Esophagus muscularis mucosa (tissue), 4 donors: ENCODE results near the gene RETREG2. TPM values are rescaled to one million over a fixed set of nuclear protein-coding genes. Genes with fewer than 3 reads are reported as not detected.

Experiments
- DNase-seq: peaks from one replicate; pipeline ENCODE4 v3.0.0-alpha.2; 2017; ENCODE audit errors: extremely low spot score
- H3K27ac ChIP-seq, 4 donors: fragments of 200-600 bp; sonication (generic); replicated peaks in 1 of 4; 1 replicate in 3 of 4; 2 replicates in 1 of 4; pipeline ENCODE4 v1.5.1; 2016 to 2019; ENCODE audit warnings: mild to moderate bottlenecking in 1 of 4
- H3K27me3 ChIP-seq, 4 donors: fragments of 200-600 bp; sonication (generic); one replicate each; pipeline versions ENCODE4 v1.5.1 to v1.6.0; 2016 to 2019
- H3K36me3 ChIP-seq, 4 donors: fragments of 200-600 bp; sonication (generic); one replicate each; pipeline ENCODE4 v1.5.1; 2016 to 2019
- H3K4me1 ChIP-seq, 4 donors: fragments of 200-600 bp; sonication (generic); one replicate each; pipeline ENCODE4 v1.5.1; 2016 to 2019
- H3K4me3 ChIP-seq, 4 donors: fragments of 200-600 bp; sonication (generic); 1 replicate in 2 of 4; 2 replicates in 2 of 4; pipeline ENCODE4 v1.5.1; 2016 to 2019; ENCODE audit warnings: mild to moderate bottlenecking in 4 of 4, moderate library complexity in 1 of 4
- H3K9me3 ChIP-seq, 4 donors: fragments of 200-600 bp; sonication (generic); 1 replicate in 3 of 4; 2 replicates in 1 of 4; pipeline ENCODE4 v1.5.1; 2016 to 2019
- CTCF ChIP-seq, 3 experiments: fragments of 200-600 bp in 2 of 3; fragments of 450-650 bp in 1 of 3; sonication (generic) in 2 of 3; IDR thresholded peaks; one replicate each; pipeline ENCODE4 v1.5.1; 2017 to 2019; ENCODE audit warnings: antibody characterized with exemption in 3 of 3, mild to moderate bottlenecking in 2 of 3, moderate library complexity in 1 of 3
- EP300 ChIP-seq: sonication (generic); formaldehyde crosslinking; IDR thresholded peaks from one replicate; pipeline ENCODE4 v1.6.1; 2017; ENCODE audit warnings: antibody characterized with exemption
- POLR2A ChIP-seq: fragments of 450-650 bp; IDR thresholded peaks from one replicate; pipeline ENCODE4 v1.6.1; 2017; ENCODE audit warnings: antibody characterized with exemption, moderate library complexity, mild to moderate bottlenecking, low read depth
- POLR2AphosphoS5 ChIP-seq, 2 donors: sonication (generic); formaldehyde crosslinking; IDR thresholded peaks; one replicate each; pipeline ENCODE4 v1.6.1; 2017; ENCODE audit warnings: antibody characterized with exemption in 2 of 2
- WGBS: methylation state at CpG from one replicate; pipeline ENCODE4 v1.1.5; 2018; 5-methylcytosine and 5-hydroxymethylcytosine counted together
- intact Hi-C: fragments of 100-400 bp; cut with DNase I; formaldehyde crosslinking; loops from one replicate; pipeline ENCODE4 v1.15.1; 2023
- total RNA-seq, 4 donors: library from RNA; depleted of rRNA; stranded (reverse); fragments of >200 nt; gene quantifications; one replicate each; pipeline versions ENCODE4 v1.1.0 to v1.2.1, GENCODE V29; 2016

Gene RETREG2
- total RNA-seq, 4 donors from 2014 or later: 44.0 to 69.3 (median 56.3) TPM

- TF ChIP-seq POLR2AphosphoS5 (IDR thresholded peaks at IDR 0.05): no peak
- TF ChIP-seq POLR2A: no peak
- TF ChIP-seq CTCF (IDR thresholded peaks at IDR 0.05): no peak
- no peak for TF ChIP-seq EP300
- H3K27ac ChIP-seq: no peak overlapping the region
- H3K27me3 ChIP-seq: no peaks in the 10 kb centered on the region
- intact Hi-C loops: no loop called here
- peaks cover 12 to 27% (median 17%) of the 10 kb centered on the region in 4 donors for H3K4me1 ChIP-seq
- WGBS: 67% methylated on average over 4 of the region's 8 CpGs
- H3K36me3 ChIP-seq: peaks cover 49 to 62% (median 54%) of the 10 kb centered on the region in 4 donors
- DNase-seq: peak; percentile 64
- H3K4me3 ChIP-seq: no peak overlapping the region
- H3K9me3 ChIP-seq: no peaks in the 10 kb centered on the region
These were observed 4.5 kb downstream of the RETREG2 start for GRCh38 chr2:219182331-219183150.

GRCh38 chr2:219183151-219183772 is 5.2 kb downstream of the RETREG2 start:
- intact Hi-C loops: no loop called here
- no peaks in the 10 kb centered on the region for H3K27me3 ChIP-seq
- H3K4me1 ChIP-seq: peaks cover 12 to 27% (median 17%) of the 10 kb centered on the region in 4 donors
- WGBS: 94% methylated on average over 6 of the region's 6 CpGs
- no peaks in the 10 kb centered on the region for H3K9me3 ChIP-seq
- no peak overlapping the region for H3K27ac ChIP-seq
- TF ChIP-seq POLR2AphosphoS5 (IDR thresholded peaks at IDR 0.05): no peak
- TF ChIP-seq CTCF (IDR thresholded peaks at IDR 0.05): no peak
- TF ChIP-seq POLR2A: no peak
- TF ChIP-seq EP300: no peak
- peak; percentile 78 for DNase-seq
- H3K4me3 ChIP-seq: no peak overlapping the region
- peaks cover 49 to 62% (median 54%) of the 10 kb centered on the region in 4 donors for H3K36me3 ChIP-seq

GRCh38 chr2:219184121-219184520 is 6.0 kb downstream of the RETREG2 start:
- H3K4me3 ChIP-seq: no peak overlapping the region
- H3K27me3 ChIP-seq: no peaks in the 10 kb centered on the region
- no peak for TF ChIP-seq POLR2AphosphoS5 (IDR thresholded peaks at IDR 0.05)
- TF ChIP-seq POLR2A: no peak
- TF ChIP-seq CTCF (IDR thresholded peaks at IDR 0.05): no peak
- no peak for TF ChIP-seq EP300
- no peak for DNase-seq
- 95% methylated on average over 2 of the region's 2 CpGs for WGBS
- H3K4me1 ChIP-seq: peaks cover 6 to 20% (median 10%) of the 10 kb centered on the region in 4 donors
- intact Hi-C loops: no loop called here
- H3K27ac ChIP-seq: no peak overlapping the region
- H3K9me3 ChIP-seq: no peaks in the 10 kb centered on the region
- peaks cover 49 to 62% (median 54%) of the 10 kb centered on the region in 4 donors for H3K36me3 ChIP-seq

- Histone ChIP-seq H3K9me3 (no peaks in the 10 kb centered on the region), H3K4me3 (no peak overlapping the region), H3K27me3 (no peaks in the 10 kb centered on the region), H3K27ac (no peak overlapping the region), H3K36me3 (peaks cover 24 to 37% (median 29%) of the 10 kb centered on the region in 4 donors), H3K4me1 (no peaks in the 10 kb centered on the region)
- TF ChIP-seq EP300 (no peak), CTCF (IDR thresholded peaks at IDR 0.05) (no peak), POLR2A (no peak), POLR2AphosphoS5 (IDR thresholded peaks at IDR 0.05) (no peak)
- intact Hi-C loops: no loop called here
- WGBS: 92% methylated on average over 7 of the region's 7 CpGs
- no peak for DNase-seq
These were observed 8.8 kb downstream of the RETREG2 start for GRCh38 chr2:219186754-219187456.
